ENCODE data around the gene FAM168A. TPM values are rescaled to one million over a fixed set of nuclear protein-coding genes. Genes with fewer than 3 reads are reported as not detected.

FAM168A gene
- total RNA-seq, 1 experiment from 2014 or later: 21.1 TPM

DNA sequence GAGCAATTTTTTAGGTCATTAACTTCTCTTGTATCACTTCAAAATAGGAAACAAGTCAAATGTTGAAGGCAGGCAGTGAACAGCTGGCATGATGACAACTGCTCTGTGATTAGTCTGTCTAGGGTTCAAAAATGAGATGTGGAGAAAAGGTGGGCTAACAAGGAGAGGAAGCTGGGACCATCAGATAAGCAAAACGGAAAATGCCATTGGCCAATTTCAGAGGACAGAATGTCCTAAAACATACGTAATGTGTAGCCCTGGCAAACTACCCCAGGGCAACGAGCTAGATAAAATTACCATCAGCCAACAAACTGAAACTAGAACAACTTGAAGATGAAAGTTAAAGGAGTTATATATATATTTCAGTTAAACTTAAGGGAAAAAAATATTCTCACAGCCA, 128.5 kb downstream of the FAM168A start:
- Histone ChIP-seq H3K79me1 (ENCODE audit: insufficient read depth, low read depth, low read length, poor library complexity, severe bottlenecking) (no peaks in the 10 kb centered on the region), H4K5ac (ENCODE audit: insufficient read length, low read depth, low read length) (no peak overlapping the region), H2AK5ac (ENCODE audit: insufficient read length, low read length) (no peak overlapping the region), H3T11ph (ENCODE audit: low read length) (no peak overlapping the region), H3K9me3 (ENCODE audit: control insufficient read depth, low read depth, low read length) (no peaks in the 10 kb centered on the region), H3K23me2 (ENCODE audit: insufficient read length, low read depth, low read length, poor library complexity, severe bottlenecking) (no peaks in the 10 kb centered on the region), H3K27ac (ENCODE audit: insufficient read length, low read depth, low read length) (no peak overlapping the region), H3K14ac (ENCODE audit: insufficient read depth, low read length) (no peak overlapping the region), H4K8ac (replicated peaks; ENCODE audit: insufficient read length, low read depth, low read length) (no peak overlapping the region), H4K20me1 (ENCODE audit: control insufficient read depth, insufficient read depth, insufficient read length) (no peaks in the 10 kb centered on the region), H2BK20ac (ENCODE audit: low read depth, low read length, poor library complexity, severe bottlenecking) (no peak overlapping the region), H2BK12ac (ENCODE audit: insufficient read length, low read depth, low read length) (no peak overlapping the region), H3K79me2 (ENCODE audit: insufficient read depth, low read length) (no peaks in the 10 kb centered on the region), H3K56ac (ENCODE audit: insufficient read length, low read depth, low read length) (no peak overlapping the region), H3K4me2 (ENCODE audit: insufficient read depth, insufficient read length, low read length) (no peak overlapping the region), H3K27me3 (ENCODE audit: insufficient read depth, low read length) (no peaks in the 10 kb centered on the region), H2BK5ac (ENCODE audit: insufficient read length, low read length) (no peak overlapping the region), H3K23ac (ENCODE audit: insufficient read length, low read depth, low read length) (no peak overlapping the region), H3K18ac (ENCODE audit: insufficient read length, low read depth, low read length) (no peak overlapping the region), H4K91ac (ENCODE audit: insufficient read length, low read depth, low read length) (no peak overlapping the region), H3K9ac (ENCODE audit: extremely low read depth, insufficient read length, low read length) (no peak overlapping the region), H2AFZ (ENCODE audit: low read length) (no peak overlapping the region), H3K4me1 (ENCODE audit: insufficient read depth, low read length) (no peaks in the 10 kb centered on the region), H2BK15ac (ENCODE audit: low read depth, low read length) (no peak overlapping the region), H2BK120ac (ENCODE audit: low read depth, low read length, poor library complexity, severe bottlenecking) (no peak overlapping the region), H3K4ac (ENCODE audit: low read depth, low read length) (no peak overlapping the region)
- DNase-seq: no peak
- Mint-ChIP-seq H3K27ac (no peak overlapping the region; a peak in 1 of 7 replicates), H3K27me3 (ENCODE audit: low read depth) (no peaks in the 10 kb centered on the region), H3K36me3 (ENCODE audit: insufficient read depth in 1 of 3, low read depth in 3 of 3) (no peaks in the 10 kb centered on the region), H3K4me3 (no peak overlapping the region), H3K4me1 (no peaks in the 10 kb centered on the region; a peak in 1 of 4 replicates), H3K9me3 (no peaks in the 10 kb centered on the region)
- TF ChIP-seq, protein P1, sequence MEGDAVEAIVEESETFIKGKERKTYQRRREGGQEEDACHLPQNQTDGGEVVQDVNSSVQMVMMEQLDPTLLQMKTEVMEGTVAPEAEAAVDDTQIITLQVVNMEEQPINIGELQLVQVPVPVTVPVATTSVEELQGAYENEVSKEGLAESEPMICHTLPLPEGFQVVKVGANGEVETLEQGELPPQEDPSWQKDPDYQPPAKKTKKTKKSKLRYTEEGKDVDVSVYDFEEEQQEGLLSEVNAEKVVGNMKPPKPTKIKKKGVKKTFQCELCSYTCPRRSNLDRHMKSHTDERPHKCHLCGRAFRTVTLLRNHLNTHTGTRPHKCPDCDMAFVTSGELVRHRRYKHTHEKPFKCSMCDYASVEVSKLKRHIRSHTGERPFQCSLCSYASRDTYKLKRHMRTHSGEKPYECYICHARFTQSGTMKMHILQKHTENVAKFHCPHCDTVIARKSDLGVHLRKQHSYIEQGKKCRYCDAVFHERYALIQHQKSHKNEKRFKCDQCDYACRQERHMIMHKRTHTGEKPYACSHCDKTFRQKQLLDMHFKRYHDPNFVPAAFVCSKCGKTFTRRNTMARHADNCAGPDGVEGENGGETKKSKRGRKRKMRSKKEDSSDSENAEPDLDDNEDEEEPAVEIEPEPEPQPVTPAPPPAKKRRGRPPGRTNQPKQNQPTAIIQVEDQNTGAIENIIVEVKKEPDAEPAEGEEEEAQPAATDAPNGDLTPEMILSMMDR (conservative IDR thresholded peaks at IDR 0.05): no peak
- WGBS (ENCODE audit: extremely low coverage, insufficient read length, low lambda C conversion rate): no CpG with 5 or more reads among the region's 3 CpGs
